ENCODE data around the gene CDC42BPB.

- TF ChIP-seq CTCF (IDR thresholded peaks at IDR 0.05; ENCODE audit: borderline replicate concordance, extremely low read depth, low read length, poor library complexity, severe bottlenecking) (no peak), EZH2 (IDR thresholded peaks at IDR 0.05; ENCODE audit: borderline replicate concordance, low read depth, low read length, severe bottlenecking) (no peak)
These were observed 156.4 kb downstream of the CDC42BPB start for GRCh38 chr14:102900631-102901571.

Measured in DND-41 (cell line).